ENCODE data around the gene TIMMDC1. TPM values are rescaled to one million over a fixed set of nuclear protein-coding genes. Genes with fewer than 3 reads are reported as not detected.

TIMMDC1 gene
- total RNA-seq, 1 experiment from 2014 or later = 109 TPM

GRCh38 chr3:119456469-119456868 is 41.9 kb upstream of the TIMMDC1 start:
- H3K27ac Mint-ChIP-seq = no peak overlapping the region
- Histone ChIP-seq H3K4ac (ENCODE audit: low read depth, low read length) (no peak overlapping the region), H3T11ph (ENCODE audit: low read length) (no peak overlapping the region), H3K23ac (ENCODE audit: insufficient read length, low read depth, low read length) (no peak overlapping the region), H2BK5ac (ENCODE audit: insufficient read length, low read length) (no peak overlapping the region), H2AFZ (ENCODE audit: low read length) (no peak overlapping the region), H2BK12ac (ENCODE audit: insufficient read length, low read depth, low read length) (no peak overlapping the region), H3K14ac (ENCODE audit: insufficient read depth, low read length) (no peak overlapping the region), H3K56ac (ENCODE audit: insufficient read length, low read depth, low read length) (no peak overlapping the region), H3K79me1 (ENCODE audit: insufficient read depth, low read depth, low read length, poor library complexity, severe bottlenecking) (peaks cover 7% of the 10 kb centered on the region), H2BK120ac (ENCODE audit: low read depth, low read length, poor library complexity, severe bottlenecking) (no peak overlapping the region), H4K8ac (replicated peaks; ENCODE audit: insufficient read length, low read depth, low read length) (no peak overlapping the region), H3K9me3 (ENCODE audit: control insufficient read depth, low read depth, low read length) (no peaks in the 10 kb centered on the region), H3K4me2 (ENCODE audit: insufficient read depth, insufficient read length, low read length) (no peak overlapping the region), H4K5ac (ENCODE audit: insufficient read length, low read depth, low read length) (no peak overlapping the region), H3K27me3 (ENCODE audit: insufficient read depth, low read length) (no peaks in the 10 kb centered on the region), H2AK5ac (ENCODE audit: insufficient read length, low read length) (no peak overlapping the region), H3K27ac (ENCODE audit: insufficient read length, low read depth, low read length) (no peak overlapping the region), H3K23me2 (ENCODE audit: insufficient read length, low read depth, low read length, poor library complexity, severe bottlenecking) (no peaks in the 10 kb centered on the region), H2BK15ac (ENCODE audit: low read depth, low read length) (no peak overlapping the region), H4K91ac (ENCODE audit: insufficient read length, low read depth, low read length) (no peak overlapping the region), H2BK20ac (ENCODE audit: low read depth, low read length, poor library complexity, severe bottlenecking) (no peak overlapping the region), H3K79me2 (ENCODE audit: insufficient read depth, low read length) (no peaks in the 10 kb centered on the region; the same call in 1 of the 2 replicates), H3K18ac (ENCODE audit: insufficient read length, low read depth, low read length) (no peak overlapping the region), H3K4me1 (ENCODE audit: insufficient read depth, low read length) (no peaks in the 10 kb centered on the region), H3K9ac (ENCODE audit: extremely low read depth, insufficient read length, low read length) (no peak overlapping the region), H4K20me1 (ENCODE audit: control insufficient read depth, insufficient read depth, insufficient read length) (no peaks in the 10 kb centered on the region)
- no peaks in the 10 kb centered on the region for H3K4me1 Mint-ChIP-seq
- H3K27me3 Mint-ChIP-seq (ENCODE audit: low read depth) = no peaks in the 10 kb centered on the region
- DNase-seq = no peak
- H3K36me3 Mint-ChIP-seq (ENCODE audit: insufficient read depth in 1 of 3, low read depth in 3 of 3) = peaks cover 24 to 82% (median 80%) of the 10 kb centered on the region in 3 experiments; a peak in 6 of 7 replicates
- TF ChIP-seq, protein P1, sequence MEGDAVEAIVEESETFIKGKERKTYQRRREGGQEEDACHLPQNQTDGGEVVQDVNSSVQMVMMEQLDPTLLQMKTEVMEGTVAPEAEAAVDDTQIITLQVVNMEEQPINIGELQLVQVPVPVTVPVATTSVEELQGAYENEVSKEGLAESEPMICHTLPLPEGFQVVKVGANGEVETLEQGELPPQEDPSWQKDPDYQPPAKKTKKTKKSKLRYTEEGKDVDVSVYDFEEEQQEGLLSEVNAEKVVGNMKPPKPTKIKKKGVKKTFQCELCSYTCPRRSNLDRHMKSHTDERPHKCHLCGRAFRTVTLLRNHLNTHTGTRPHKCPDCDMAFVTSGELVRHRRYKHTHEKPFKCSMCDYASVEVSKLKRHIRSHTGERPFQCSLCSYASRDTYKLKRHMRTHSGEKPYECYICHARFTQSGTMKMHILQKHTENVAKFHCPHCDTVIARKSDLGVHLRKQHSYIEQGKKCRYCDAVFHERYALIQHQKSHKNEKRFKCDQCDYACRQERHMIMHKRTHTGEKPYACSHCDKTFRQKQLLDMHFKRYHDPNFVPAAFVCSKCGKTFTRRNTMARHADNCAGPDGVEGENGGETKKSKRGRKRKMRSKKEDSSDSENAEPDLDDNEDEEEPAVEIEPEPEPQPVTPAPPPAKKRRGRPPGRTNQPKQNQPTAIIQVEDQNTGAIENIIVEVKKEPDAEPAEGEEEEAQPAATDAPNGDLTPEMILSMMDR (conservative IDR thresholded peaks at IDR 0.05) = no peak
- no peak overlapping the region for H3K4me3 Mint-ChIP-seq
- H3K9me3 Mint-ChIP-seq = no peaks in the 10 kb centered on the region
- WGBS (ENCODE audit: extremely low coverage, insufficient read length, low lambda C conversion rate) = no CpG with 5 or more reads among the region's 1 CpG
